GM20000 (cell line): ENCODE results near the gene MTA1.

Experiments used
- DNase-seq: peaks from one replicate; pipeline ENCODE4 v3.0.0; 2012; ENCODE audit warnings: low spot score
- TF ChIP-seq, protein P1 (sequence below): IDR thresholded peaks from 2 replicates; pipeline ENCODE4 v1.5.1; 2012; ENCODE audit warnings: mild to moderate bottlenecking, control low read depth; ENCODE audit errors: extremely low read depth, missing control alignments

Gene MTA1

GRCh38 chr14:105416671-105417070, 3.0 kb upstream of the MTA1 start:
- no peak for DNase-seq
- TF ChIP-seq, protein P1, sequence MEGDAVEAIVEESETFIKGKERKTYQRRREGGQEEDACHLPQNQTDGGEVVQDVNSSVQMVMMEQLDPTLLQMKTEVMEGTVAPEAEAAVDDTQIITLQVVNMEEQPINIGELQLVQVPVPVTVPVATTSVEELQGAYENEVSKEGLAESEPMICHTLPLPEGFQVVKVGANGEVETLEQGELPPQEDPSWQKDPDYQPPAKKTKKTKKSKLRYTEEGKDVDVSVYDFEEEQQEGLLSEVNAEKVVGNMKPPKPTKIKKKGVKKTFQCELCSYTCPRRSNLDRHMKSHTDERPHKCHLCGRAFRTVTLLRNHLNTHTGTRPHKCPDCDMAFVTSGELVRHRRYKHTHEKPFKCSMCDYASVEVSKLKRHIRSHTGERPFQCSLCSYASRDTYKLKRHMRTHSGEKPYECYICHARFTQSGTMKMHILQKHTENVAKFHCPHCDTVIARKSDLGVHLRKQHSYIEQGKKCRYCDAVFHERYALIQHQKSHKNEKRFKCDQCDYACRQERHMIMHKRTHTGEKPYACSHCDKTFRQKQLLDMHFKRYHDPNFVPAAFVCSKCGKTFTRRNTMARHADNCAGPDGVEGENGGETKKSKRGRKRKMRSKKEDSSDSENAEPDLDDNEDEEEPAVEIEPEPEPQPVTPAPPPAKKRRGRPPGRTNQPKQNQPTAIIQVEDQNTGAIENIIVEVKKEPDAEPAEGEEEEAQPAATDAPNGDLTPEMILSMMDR = no peak

DNA sequence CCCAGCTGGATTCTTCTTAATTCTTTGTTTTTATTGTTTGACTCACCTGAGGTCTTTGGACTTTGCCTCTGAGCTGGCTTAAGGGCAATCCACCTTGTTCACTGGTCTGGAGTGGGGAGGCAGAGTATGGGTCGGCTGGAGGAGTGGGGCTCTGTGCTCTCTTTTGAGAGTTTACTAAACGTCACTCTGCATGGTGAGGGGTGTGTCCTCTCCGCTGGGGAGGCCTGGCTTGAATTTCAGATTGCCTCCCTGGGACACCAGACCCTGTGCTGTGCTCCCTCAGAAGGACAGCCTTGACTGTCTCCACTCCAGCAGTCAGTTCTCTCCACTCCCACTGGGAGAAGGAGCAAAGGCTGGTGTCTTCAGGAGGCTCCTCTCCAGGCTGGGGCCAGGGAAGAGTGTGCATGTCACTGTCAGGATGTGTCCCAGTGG, 1.9 kb upstream of the MTA1 start:
- no peak for DNase-seq
- TF ChIP-seq, protein P1 = no peak

- DNase-seq = no peak
- TF ChIP-seq, protein P1 = no peak
These were observed 1.1 kb upstream of the MTA1 start for GRCh38 chr14:105418269-105419194.

- TF ChIP-seq, protein P1 = no peak
- DNase-seq = peak; percentile 77
These were observed 710 bp downstream of the MTA1 start for GRCh38 chr14:105420101-105420973.

DNA sequence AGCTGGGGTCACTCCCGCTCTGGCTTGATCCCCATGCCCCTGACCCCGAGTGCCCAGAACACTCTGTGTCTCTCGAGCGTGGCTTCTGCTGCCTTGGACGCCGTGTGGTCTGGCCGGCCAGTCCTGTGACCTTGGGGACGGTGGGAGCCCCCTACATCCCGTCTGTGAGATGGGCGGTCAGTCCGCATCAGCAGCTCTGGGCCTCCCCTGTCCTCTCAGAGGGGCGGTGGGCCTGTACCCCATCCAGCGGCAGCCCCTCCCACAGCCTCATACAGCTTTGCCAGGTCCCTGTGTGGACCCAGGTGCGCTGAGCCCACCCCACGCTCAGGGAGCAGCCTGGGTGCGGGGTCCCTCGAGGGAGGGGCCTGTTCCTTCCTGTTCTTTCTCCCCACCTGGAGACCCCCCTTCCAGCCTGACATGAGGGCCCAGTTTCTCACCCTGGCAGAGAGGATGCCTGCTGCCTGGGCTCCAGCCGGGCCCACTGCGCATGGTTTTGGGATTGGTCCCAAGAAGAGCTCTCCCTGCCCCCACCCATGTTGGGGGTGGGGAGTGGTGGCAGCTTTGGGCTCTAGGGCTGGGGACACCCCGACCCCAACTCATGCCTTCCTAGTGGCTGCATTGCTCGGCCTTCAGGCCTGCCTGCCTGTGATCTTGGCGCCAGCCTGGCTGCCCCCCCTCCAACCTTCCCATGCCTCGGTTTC, 1.5 kb downstream of the MTA1 start:
- TF ChIP-seq, protein P1 = no peak
- no peak for DNase-seq

DNA sequence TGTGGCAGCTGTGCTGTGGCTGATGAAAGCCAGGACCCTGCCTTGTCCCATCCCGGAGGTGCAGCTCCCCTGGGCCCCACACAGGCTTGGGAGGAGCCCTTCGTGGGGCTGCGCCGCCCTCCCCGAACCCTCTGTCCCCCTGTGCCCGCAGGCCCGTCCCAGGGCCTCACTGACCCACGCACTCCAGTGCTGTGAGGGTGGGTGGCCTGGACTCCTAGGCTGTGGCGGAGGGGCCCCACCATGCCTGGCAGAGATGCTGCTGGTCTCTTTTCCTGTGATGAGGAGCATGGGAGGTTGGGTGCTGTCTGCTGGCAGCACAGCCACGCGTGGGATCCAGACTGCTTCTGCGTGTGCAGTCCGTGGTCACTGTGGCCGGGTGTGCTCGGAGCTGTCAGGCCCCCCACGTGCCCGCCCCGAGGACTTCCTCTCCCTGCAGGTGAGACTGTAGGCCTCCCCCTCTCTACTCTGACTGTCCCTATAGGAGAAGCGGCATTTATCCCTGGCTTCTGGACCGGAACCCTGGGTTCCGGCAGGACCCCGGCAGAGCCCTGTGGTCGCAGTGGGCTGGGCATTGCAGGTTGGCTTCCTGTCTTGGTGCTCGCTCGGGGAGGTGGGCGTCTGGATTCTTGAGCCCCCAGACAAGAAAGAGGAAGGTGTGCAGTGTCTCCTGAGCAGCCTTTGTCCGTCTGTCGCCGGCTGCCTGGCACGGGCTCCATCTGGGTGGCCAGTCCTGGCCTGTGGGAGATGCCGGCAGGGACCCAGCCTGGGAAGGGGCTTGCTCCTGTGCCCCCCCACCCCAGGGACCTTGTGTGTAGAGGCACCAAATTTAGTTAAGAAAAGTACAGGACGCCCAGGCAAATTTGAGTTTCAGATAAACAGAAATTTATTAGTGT, 2.3 kb downstream of the MTA1 start:
- TF ChIP-seq, protein P1 = no peak
- no peak for DNase-seq
